ACHN (cell line): ENCODE measurements around the gene CDK6.
"Not testable (repeated sequence)": the region's sequence is repeated elsewhere in the genome, so short reads cannot be mapped to it uniquely, and the experiment has no call there.

Experiments used
- DNase-seq: peaks from one replicate; pipeline ENCODE4 v3.0.0-alpha.2; 2015
- in situ Hi-C: cut with HindIII; loops from 2 replicates; pipeline ENCODE4 v1.10.0; 2017; ENCODE audit warnings: low sequenced_read_pairs, low pct_ligation_motif_present, low pct_unique_long_range_greater_than_20kb

Gene CDK6

GRCh38 chr7:92751902-92752901 is 84.2 kb downstream of the CDK6 start:
- DNase-seq, result peak; percentile 86
- in situ Hi-C loops, result no loop called here

DNA sequence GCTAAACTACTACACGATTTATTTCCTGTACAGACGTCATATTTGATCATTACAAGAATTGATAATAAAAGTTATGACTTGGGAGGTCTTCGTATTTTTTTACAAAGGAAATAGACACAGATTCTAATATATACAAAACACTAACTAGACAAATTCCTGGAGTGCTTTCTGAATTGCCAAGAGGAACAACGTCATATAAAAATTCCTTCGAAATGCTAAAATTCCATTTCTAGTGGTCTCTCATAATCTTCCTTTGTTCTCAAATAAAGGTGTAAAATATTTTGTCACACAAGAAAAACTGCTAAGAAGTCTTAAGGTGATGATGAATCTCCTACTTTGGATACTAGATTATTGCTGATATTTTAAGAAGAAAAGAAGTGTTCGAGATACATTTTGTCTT is 85.4 kb downstream of the CDK6 start:
- no peak for DNase-seq
- in situ Hi-C loops, result no loop called here

DNA sequence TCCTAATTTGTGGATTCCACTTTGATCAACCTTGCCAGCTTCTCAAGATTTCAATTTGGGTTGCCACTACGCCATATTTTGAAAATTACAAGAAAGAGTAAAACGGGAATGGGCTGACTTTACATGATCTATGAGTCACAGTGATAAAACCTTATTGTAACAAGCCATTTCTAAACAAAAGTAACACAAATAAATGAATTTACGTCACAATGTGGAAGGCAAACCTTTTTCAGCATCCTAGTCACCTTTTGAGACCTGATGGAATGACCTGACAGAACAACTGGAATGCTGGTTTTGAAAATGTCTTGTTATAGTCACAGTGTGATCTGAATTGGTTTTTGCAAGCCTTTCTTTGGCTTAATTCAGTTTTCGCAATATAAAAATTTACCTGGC is 85.9 kb downstream of the CDK6 start:
- DNase-seq, result no peak
- in situ Hi-C loops, result no loop called here

GRCh38 chr7:92749832-92750446 is 86.4 kb downstream of the CDK6 start:
- no peak for DNase-seq
- in situ Hi-C loops, result no loop called here

DNA sequence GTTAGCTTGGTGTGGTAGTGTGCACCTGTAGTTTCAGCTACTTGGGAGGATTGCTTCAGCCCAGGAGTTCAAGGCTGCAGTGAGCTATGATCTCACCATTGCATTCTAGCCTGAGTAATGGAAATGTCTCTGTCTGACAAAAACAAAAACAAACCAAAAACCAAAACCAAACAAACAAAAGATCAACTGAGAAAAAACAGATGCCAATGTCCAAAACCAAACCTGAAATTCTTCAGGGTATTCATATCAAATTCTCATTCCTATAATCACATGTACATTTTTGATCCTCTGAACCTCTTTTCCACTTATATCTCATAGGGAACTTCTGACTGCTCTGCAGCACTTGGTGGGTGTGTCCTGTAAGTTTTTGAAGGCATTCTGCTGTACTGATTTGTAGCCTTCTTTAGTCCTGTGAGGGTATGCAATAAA is 87.0 kb downstream of the CDK6 start:
- in situ Hi-C loops, result no loop called here
- DNase-seq, result no peak

GRCh38 chr7:92748495-92748894 is 87.9 kb downstream of the CDK6 start:
- in situ Hi-C loops, result no loop called here
- no peak for DNase-seq

GRCh38 chr7:92747041-92747835 is 89.1 kb downstream of the CDK6 start:
- DNase-seq, result peak; percentile 54
- in situ Hi-C loops, result no loop called here

- no peak for DNase-seq
- in situ Hi-C loops, result no loop called here
These were observed 91.1 kb downstream of the CDK6 start for GRCh38 chr7:92745241-92745640.

GRCh38 chr7:92744180-92744579 is 92.2 kb downstream of the CDK6 start:
- DNase-seq, in situ Hi-C loops: not testable (repeated sequence)

DNA sequence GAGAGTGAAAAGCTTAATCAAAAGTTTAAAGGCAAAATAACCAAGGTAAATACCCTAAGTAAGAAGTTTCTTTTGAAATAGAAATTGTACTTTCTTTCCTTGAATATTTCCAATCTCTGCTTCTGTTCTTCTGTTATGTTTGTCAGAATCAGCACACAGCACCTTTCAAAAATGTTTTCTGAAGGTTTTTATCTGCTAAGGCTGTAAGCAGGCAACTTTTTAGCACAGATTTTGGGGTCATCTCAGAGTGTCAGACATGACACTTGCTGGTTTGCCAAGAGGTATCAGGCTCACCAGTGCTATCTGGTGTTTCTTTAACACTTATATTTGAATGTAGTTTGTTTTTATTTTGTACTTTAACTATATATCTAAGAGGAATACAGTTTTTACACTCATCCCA is 94.2 kb downstream of the CDK6 start:
- DNase-seq, result no peak
- in situ Hi-C loops, result no loop called here

- in situ Hi-C loops, result no loop called here
- peak; percentile 97 for DNase-seq
These were observed 95.7 kb downstream of the CDK6 start for GRCh38 chr7:92740700-92741126.

DNA sequence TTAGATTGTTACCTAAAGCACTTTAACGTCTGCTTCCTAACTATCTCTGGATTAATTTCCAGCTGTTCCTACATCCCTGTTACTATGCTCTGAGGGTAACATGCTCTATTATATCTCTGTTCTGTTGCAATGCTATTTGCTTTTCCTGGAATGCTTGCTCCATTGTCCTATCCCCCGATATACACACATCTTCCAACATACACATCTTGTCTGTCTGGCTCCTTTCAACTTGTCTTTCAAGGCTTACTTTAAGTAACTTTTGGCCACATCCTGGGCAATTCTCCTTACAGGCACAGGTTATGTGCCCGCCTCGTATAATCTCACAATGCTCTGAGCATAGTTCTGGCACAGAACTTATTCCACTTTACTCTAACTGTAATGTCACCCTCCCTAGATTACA is 96.2 kb downstream of the CDK6 start:
- in situ Hi-C loops, result no loop called here
- DNase-seq, result no peak

DNA sequence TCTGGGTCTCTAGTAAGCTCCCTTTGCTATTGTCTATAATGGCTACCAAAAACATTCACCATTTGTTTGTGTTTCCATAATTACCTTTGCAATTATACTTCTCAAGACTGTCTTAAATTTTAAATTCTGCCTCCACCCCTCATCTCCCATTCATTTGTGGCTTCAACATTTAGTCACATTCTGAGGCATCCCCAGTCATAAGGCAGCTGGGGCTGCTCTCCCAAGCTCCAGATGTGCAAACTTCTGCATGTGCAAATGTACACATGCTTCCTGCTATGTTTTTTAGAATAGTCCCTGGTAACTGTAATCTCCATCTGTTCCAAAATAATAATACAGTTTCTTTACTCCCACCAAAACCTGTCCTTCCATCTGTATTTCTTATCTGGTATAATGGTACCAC is 97.3 kb downstream of the CDK6 start:
- no peak for DNase-seq
- in situ Hi-C loops, result no loop called here

DNA sequence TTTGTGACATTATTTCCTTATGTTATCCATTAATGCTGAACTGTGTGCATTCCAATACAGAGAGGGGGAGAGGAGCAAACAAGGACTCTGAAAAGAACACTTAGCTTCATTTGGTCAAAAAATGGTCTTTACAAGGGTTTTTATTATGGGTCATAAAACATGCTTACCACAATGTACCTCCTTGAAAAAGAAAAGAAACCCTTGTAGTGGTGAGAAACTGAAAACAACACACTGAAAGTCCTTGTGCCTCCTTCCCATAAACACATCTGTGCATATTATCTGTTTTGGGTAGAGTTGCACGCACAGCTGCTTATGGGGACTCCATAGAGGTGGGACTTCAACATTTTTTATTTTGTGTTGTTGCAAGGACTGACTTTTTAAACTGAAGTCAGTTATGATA is 98.7 kb downstream of the CDK6 start:
- no peak for DNase-seq
- in situ Hi-C loops, result no loop called here

- no peak for DNase-seq
- in situ Hi-C loops, result no loop called here
These were observed 99.5 kb downstream of the CDK6 start for GRCh38 chr7:92736870-92737269.

DNA sequence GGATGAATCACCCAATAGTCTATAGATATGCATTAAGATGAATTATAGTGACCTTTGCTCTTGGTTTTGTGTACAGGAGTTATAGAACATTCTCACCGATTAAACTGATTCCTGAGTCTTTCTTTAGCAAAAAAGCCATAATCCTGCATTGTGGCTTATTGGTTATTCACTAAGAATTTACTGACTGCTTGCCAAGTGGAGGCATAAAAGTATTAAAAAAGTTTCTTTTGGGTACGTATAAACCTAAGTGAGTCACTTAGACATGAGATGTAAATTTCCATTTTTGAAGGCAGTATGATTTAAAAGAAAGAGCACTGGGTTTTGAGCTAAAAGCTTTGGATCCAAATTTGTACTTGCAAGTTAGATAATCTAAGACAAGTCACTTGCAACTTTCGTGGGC is 100.7 kb downstream of the CDK6 start:
- in situ Hi-C loops, result no loop called here
- no peak for DNase-seq

GRCh38 chr7:92732316-92733036 is 103.9 kb downstream of the CDK6 start:
- DNase-seq, result no peak
- in situ Hi-C loops, result no loop called here

- in situ Hi-C loops, result no loop called here
- no peak for DNase-seq
These were observed 104.9 kb downstream of the CDK6 start for GRCh38 chr7:92731335-92732063.
